ENCODE data around the gene CNTNAP2.

CNTNAP2 gene

DNA sequence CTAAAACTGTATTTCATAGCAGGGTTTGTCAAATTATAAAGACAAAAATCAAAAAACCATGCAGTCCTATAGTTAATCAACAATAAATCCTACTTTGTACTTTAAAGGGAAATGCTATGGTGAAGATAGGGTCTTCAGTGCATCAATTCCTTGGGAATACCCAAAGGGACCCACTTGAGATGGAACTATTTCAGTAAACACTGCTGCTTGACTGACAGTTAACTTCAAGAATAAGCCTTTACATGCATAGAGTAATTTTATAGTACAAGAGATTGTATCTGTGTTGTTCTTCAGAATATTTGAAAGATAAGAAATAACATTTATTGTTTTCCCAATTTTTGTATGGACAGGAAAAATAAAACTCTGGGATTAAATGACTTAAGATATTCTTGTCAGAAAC is 1179.6 kb downstream of the CNTNAP2 start:
- no peak for DNase-seq

DNA sequence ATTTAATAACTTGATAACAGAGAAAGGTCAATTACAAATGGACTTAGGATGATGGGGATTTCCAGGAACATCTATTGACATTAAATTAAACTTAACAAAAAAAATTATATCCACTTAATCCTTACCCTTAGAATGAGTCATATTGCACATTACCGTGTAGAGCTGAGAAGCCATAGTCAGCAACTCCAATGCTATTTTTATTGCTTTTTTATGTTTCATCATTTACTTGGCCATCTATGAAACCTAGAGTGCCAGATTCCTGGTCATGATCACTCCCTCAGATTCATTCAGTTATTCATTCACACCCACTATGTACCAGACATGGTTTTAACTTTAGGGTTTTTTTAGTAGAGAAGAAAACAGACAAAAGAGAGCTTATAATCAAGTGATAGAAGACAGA is 1180.4 kb downstream of the CNTNAP2 start:
- no peak for DNase-seq

DNA sequence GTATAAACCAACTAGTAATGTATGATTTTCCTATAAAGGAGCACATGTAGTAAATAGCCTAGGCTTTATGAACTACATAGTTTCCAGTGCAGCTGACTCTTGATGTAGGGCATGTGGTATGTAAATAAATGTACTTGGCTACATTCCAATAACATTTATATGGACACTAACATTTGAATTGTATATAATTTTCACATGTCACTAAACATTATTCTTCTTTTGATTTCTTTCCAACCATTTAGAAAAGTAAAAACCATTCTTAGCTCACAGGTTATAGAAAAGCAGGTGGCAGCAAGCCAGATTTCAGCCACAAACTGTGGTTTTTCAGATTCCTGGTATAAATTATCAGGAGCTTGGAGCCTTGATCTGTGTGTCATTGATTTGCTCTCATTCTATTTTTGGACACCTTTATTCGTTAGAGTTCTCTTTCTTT is 1182.0 kb downstream of the CNTNAP2 start:
- DNase-seq: no peak

DNA sequence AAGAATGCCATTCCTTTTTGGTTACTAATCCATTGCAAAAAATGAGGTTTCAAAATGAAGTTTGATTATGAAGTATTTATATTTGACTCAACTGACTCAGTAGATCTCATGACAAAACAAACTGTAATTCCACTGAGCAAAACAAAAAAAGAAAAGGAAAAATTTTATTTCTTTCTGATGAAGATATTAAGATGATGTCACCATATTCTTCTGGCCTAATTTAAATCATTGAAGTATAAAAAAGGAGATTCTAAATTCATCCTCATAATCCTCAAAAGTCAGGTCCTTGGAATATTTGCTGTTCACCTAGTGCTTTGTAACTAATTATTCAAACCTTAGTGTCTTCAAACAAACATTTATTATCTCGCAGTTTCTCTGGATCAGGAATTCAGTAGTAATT is 1183.7 kb downstream of the CNTNAP2 start:
- no peak for DNase-seq

DNA sequence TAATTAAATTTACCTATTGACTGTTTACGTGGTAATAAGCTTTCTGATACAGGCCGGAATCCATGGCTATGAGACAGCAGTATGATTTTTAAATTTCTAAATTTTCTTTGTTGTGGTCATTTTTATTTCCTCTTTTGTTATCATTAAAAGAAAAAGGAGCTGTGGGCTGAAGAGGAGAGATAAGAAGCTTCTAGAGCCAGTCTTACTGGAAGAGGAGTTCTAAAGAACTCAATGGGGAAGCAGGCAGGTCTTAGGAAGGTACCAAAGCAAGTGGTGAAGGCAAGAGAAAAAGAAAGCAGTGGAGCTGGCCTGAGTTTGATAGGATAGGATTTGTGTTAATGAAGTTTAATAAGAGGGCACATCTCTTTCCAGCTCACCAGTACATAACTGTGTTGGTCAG is 1187.8 kb downstream of the CNTNAP2 start:
- no peak for DNase-seq

DNA sequence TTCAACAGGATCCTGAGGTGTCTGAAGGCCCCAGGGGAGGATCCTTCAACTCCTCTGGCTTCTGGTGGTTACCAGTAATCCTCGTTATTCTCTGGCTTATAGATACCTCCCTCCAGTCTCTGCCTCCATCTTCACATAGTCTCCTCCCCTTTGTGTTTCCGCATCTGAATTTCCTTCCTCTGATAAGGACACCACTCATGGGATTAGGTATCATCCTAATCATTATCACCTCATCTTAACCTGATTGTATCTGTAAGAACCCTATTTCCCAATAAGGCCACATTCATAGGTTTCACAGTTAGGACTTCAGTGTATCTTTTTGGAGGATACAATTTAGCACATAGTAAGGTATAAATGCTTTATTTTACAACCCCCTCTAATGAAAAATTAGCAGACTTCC is 1189.2 kb downstream of the CNTNAP2 start:
- DNase-seq: no peak

DNA sequence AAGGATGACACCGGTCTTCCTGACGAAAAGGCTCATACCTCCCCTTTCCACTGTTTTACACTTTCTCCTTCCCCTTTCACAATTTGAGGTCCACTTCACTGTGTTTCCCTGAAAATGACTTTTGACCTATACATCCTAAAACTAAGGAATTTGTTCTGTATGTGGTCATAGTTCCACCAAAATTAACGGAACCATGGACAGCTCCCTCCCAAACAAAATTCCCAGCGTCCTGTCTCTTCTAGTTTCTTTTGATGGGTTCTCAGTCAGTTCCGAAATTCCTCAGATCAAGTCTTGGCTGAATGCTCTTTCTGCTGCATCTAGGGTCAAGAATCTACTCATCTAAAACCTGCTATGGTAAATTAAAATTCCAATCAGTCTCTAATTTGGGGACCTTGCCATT is 1191.9 kb downstream of the CNTNAP2 start:
- no peak for DNase-seq

DNA sequence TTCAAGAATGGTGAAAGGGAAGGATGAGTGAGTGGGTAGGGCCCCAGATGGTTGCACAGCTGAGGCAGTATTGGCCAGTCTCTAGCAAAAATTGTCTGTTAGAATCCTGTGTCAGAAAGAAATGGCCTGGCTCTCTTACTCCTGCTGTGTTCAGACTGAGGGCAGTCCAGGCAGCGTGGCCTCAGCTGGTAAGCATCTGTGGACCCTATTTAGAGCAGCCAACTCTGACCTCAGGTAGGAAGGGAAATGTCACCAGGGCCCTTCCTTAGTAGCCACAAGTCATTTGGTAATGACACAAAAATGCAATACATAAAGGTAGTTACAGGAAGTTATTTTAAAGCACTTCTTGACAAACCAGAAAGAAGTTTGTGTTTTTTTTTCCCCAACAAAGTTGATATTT is 1194.7 kb downstream of the CNTNAP2 start:
- DNase-seq: no peak

DNA sequence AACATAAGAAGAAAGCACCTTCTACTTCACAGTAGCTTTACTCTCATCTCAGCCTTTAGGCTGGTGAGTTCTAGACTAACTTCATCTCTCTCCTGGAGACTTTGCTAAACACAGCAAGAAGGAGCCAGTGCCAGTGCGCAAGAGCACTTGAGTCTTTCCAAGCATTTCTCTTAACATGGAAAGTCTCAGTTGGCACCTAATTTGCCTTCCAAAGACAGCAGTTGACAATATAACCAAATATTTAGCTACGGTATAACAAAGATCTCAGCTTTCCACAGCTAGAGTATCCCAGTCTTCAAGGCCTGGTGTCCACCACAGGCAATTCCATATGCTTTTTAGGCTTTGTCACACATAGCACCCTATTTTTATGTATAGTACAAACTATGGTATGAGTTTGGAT is 1204.9 kb downstream of the CNTNAP2 start:
- no peak for DNase-seq

DNA sequence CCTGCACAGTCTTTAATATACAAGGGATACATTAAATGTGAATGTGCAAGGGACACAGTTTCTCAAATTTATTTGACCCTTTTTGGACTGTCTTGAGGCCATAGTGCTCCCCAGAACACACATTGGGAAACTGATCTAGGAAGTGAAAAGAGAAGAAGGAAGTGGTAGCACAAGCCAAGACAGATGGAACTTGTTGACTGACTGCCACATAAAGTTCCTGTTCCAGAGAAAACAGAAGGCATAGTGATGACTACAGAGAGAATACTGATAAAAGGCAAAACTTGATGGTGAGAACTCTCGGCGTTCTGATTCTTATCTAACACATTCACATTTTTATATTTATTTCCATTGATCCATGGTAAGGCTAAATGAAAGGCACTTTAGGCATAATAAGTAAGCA is 1216.4 kb downstream of the CNTNAP2 start:
- no peak for DNase-seq

DNA sequence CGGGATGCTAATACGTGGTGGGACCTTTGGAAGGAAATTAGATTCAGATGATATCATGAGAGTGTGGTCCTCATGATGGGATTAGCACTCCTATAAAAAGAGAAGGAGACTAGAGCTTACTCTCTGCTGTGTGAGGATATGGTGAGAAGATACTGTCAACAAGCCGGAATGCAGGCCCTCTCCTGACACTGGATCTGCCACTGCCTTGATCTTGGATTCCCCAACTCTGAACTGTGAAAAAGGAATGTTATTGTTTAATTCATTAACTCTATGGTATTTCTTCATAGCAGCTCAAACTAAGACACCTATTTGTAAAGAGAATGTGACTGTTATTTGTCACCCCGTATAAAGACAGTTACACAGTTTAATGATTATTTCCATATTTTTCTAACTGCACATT is 1246.5 kb downstream of the CNTNAP2 start:
- DNase-seq: no peak

DNA sequence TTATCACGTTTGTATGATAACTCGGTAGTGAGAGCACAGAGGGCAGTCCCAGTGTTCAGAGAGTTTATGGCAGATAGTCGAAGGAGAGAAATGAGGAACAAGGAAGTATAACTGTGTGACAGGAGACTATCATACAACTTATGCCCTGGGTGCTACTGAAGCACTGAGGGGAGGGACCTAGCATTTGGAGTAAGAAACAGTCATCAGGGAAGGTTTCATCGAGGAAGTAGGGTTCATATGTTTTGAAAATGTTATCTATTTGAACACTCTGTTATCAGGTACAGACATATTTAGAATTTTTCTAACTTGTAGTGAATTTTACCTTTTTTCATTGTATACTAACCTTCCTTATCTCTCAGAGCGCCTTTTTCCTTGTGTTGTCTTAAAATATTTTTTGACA is 1259.6 kb downstream of the CNTNAP2 start:
- no peak for DNase-seq

DNA sequence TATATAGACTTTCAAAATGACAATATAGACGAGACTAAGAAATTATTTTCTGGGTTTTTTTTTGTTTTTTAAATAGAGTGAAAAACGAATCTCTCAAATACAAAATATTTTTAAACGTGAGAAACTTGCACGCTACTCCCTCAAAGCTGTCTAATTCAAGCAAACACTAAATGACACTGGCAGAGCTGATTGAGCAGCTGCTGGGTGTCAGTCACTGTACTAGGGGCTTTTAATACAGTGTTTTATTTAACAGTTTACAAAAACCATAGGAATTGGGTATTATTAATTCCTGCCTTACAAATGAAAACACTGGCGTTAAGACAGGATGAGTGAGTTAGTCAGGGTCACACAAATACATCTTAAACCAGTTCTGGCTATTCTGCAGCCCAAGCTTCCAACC is 1264.3 kb downstream of the CNTNAP2 start:
- DNase-seq: no peak

DNA sequence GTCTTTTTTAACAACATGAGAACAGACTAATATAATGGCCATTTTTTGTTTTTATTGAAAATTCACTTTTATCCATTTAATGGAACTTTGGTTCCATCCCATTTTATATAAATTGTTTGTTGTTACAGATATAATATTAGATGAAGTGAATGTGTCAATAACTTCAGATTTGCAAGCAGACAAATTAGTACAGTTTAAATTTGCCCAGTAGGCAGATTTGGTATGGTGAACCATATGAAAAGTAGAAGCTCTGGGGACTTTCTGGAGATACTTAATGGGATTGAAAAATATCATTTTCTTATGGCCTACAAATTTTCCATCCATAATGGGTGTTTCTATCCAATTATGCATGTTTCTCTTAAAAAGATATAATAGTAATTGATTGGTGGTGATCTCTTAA is 1277.7 kb downstream of the CNTNAP2 start:
- DNase-seq: no peak

DNA sequence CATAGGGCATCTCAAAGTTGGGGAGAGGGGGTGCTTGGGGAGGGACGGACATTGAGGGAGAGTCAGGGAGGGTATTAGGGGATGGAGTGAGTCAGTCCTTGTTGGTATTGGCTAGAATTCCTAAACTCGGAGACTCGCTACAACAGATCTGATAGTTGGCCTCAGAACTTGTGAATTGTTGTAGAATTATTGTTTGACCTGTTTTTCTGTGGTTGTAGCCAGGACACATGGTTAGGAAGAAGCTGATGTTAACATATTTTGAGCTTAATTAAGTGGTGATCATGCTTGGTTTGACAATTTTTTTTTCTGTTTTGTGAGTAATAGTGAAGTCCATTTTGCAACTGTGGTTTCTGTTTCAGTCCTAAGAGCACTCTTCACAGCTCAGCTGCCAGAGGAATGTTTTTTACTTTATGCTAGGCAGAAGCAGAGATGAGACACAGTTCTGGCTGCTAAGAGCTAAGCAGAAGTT is 1283.7 kb downstream of the CNTNAP2 start:
- DNase-seq: no peak

DNA sequence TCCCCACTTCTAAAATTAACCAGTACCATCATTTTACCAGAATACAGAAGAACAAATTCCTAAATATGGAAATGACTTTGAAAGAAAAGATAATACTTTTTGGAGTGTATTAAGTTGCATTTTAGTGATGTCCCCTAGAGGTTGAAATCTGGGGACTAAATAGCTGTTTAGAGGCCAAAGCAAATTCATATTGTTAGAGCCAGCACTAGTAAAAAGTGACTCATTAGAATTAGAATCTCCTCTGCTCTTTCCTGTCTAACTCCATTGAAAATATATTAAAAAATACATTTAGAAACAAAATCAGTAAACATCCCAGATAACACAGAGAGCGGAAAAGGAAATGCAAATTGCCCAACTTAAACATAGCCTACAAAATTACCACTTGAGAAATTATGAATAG is 1284.3 kb downstream of the CNTNAP2 start:
- no peak for DNase-seq

DNA sequence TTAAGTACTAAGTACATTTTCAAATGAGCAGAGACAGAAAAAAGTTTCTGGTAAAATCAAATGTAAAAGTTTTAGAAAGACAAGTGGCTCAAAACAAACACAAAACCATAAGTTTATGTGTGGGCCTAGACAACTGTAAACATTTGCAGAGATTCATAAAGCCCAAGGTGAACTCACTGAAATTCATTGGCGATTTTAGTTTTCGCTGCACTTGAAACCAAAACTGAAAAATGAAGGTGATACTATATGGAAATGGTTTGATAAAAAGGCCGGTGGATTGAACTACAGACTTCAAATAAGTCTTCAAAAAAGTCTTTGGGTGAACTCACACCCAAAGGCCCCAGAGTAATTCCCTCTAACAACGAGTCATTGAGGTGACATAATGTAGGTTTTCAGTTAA is 1289.0 kb downstream of the CNTNAP2 start:
- no peak for DNase-seq

DNA sequence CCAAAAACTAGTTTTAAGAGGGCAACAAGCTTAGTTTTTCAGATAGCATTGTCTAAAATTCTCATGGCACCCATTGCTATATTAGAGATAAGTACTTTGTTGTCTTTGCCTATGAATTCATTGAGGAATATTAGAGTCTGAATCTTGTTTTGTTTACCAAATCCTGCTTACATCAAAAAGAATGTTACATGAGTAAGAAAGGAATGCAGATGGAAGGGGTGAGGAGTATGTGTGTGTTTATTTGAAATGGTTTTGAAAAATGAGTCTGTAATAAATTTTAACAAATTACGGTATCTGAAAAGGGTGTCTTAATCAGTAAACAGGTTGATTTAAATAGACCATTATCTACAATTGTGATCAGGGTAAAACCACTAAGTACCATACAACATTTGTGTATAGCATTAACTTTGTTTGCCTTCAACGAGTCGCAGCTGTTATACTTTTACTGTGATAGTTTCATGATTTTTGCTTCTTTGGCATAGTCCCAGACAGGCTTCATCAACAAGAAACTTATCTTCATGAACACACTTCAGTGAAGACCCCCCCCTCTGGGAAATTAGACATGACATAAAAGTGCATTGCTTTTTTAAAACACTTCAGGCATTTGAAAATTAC is 1290.0 kb downstream of the CNTNAP2 start:
- DNase-seq: no peak

DNA sequence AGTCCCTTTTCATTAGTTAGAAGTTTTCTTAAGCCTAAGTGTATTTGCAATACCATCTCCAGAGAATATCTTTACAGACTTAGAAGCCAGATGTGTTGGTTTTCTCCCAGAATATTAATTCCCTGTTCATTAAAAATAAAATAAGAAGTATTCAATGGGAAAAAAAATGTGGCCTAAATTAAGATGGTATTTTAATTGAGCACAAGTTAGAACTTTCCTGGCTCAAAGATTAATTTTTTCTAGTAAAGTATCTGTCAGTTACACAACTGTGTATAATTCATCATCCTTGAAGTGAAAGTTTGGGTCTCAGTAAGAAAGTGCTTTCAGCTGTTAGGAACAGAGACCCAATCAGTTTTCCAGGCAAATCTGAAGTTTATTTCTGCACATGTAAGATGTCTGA is 1294.5 kb downstream of the CNTNAP2 start:
- DNase-seq: no peak

DNA sequence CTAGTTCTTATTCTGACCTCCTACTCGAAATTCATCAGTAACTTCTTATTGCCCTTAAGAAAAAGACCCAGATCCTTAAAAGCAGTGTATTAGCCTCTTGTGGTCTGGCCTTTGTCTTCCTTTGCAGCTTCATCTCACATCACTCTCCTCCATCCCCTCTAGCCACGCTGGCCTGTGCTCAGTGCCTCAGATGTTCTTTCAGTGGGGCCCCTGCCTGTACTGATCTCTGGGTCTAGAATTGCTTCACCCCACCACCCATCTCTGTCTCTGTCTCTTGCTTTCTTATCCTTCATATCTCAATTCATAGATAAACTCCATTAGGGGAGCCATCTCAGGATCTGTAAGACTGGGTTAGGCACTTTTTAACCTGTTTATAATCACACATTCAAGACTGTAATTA is 1295.5 kb downstream of the CNTNAP2 start:
- no peak for DNase-seq

DNA sequence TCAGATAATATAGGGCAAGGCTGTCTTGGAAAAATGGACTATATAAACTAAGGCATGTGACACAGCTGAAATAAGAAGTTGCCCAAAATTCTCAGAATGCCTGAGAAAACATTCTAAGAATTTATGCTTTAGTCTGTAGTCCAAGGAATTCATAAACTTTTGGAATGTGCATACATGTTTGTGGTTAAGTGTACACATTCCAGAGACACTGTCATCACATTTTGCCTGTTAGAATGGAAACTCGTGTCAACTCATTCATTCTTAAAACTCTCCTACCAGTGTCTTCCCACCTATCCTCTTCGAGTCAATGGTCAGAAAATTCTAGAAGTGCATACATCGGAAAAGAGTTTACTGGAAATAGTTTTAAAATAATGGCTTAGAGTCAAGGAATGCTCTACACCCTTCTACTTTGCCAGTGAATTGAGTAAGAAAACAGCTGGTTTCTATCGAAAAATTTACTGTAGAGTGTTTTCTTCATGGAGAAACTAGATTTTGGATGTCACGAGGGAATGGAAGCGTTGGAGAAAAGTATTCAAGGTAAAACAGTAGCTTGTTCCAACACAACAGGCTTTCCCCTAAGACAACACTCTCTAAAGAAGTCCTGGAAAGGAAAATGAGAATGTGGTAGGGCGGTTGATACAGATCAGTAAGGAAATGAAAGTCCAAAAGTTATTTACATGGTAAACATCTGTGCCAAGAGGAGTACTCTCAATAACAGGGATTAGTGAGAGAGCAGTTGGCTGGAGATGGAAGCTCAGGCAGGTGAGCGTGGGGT is 1296.4 kb downstream of the CNTNAP2 start:
- DNase-seq: no peak

DNA sequence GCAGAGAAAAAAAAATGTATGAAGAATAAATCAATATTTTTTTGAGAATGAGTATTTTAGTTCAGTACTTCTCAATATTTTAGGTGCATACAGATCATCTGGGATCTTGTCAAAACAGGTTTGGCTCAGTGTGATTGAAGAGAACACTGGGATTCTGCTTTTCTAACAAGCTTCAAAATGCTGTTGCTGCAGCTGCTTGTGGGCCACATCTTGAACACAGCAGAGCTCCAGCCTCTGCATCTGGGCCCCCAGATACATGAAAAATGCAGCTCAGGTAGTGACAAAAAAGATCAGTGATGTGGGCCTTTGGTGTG is 1296.9 kb downstream of the CNTNAP2 start:
- no peak for DNase-seq

DNA sequence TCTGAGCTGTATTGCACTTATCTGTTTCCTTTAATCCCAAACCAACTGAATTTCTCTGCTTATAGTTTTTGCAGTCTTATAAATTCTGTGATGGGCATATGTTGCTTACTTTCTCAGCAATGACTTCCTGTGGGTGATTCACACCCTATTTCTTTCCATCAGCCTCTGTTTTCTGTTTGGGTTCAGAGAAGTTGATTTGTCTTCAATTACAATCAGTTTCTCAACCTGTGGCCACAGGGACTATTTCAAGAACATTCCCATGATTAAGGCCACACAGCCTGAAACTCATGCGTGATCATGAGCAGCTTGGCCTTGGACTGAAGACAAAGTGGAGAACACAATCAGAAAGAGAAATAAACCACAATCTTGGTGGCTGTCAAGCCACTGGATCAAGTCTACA is 1299.4 kb downstream of the CNTNAP2 start:
- DNase-seq: no peak

DNA sequence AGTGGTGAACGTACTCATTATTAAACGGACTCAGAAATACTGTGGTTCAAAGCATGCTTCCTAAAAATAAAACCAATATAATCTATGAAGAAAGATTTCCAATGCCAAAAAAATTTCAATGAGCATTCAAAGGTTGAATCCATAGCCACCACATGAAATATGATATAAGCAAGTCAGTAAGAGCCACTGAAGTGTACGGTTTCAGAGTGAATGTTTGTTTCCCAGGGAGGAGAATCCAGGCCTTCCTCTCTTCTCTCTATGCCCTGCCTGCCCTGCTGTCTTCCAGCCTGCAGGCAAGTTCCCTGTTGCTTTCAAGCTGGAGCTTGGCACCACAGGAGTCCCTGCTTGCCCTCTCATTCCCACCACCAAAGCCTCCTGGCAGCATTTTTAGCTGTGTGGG is 1302.4 kb downstream of the CNTNAP2 start:
- DNase-seq: no peak

DNA sequence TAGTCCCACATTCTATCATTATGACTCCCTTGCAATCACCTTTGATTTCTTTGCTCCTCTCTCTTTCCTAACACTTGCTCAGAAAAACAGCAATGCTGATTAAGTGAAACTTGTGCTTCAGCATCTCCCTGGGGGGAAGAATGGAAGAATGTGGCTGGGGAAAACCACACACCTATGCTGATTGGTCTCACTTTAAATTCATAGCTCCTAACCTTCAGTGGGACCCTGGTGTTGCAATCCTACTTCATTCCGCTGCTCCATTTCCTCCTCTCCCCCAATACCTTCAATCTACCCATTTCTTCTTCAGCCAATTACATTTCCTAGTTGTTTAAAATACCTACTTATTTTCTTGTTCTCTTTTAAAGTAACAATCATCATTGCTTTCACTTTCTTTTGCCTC is 1307.3 kb downstream of the CNTNAP2 start:
- no peak for DNase-seq
